ENCODE data around the gene COL4A6.

COL4A6 gene

GRCh38 chrX:108439426-108439942 lies 1.3 kb upstream of the COL4A6 start, which contains the start of gene COL4A5:
TSS of gene COL4A5 (plus strand) at chrX:108439838. CDS start at chrX:108440126, 288 bp downstream.
- DNase-seq, result no peak
- TF ChIP-seq CTCF (IDR thresholded peaks at IDR 0.05; ENCODE audit: low read depth, low read length), result no peak
- Histone ChIP-seq H3K36me3 (no peaks in the 10 kb centered on the region), H3K9me3 (no peaks in the 10 kb centered on the region), H3K4me1 (no peaks in the 10 kb centered on the region), H3K27me3 (no peaks in the 10 kb centered on the region; the same call in 1 of the 2 replicates), H3K4me3 (ENCODE audit: low read depth, low read length) (peak within 1 kb of the TSS; percentile 24)

GRCh38 chrX:108437349-108438109 lies 693 bp downstream of the COL4A6 start:
- no peaks in the 10 kb centered on the region for H3K4me1 ChIP-seq
- no peaks in the 10 kb centered on the region; the same call in 1 of the 2 replicates for H3K27me3 ChIP-seq
- TF ChIP-seq CTCF (IDR thresholded peaks at IDR 0.05; ENCODE audit: low read depth, low read length), result no peak
- H3K4me3 ChIP-seq (ENCODE audit: low read depth, low read length), result no peak overlapping the region
- no peaks in the 10 kb centered on the region for H3K9me3 ChIP-seq
- DNase-seq, result no peak
- no peaks in the 10 kb centered on the region for H3K36me3 ChIP-seq

- Histone ChIP-seq H3K36me3 (no peaks in the 10 kb centered on the region), H3K9me3 (no peaks in the 10 kb centered on the region), H3K27me3 (no peaks in the 10 kb centered on the region; the same call in 1 of the 2 replicates), H3K4me3 (ENCODE audit: low read depth, low read length) (no peak overlapping the region), H3K4me1 (no peaks in the 10 kb centered on the region)
- no peak for DNase-seq
- no peak for TF ChIP-seq CTCF (IDR thresholded peaks at IDR 0.05; ENCODE audit: low read depth, low read length)
These were observed 3.0 kb downstream of the COL4A6 start for GRCh38 chrX:108435261-108435660.

GRCh38 chrX:108426262-108426661 lies 12.0 kb downstream of the COL4A6 start:
- H3K27me3 ChIP-seq, result no peaks in the 10 kb centered on the region

GRCh38 chrX:108420481-108420880 lies 17.7 kb downstream of the COL4A6 start:
- no peaks in the 10 kb centered on the region for H3K4me1 ChIP-seq
- no peaks in the 10 kb centered on the region for H3K27me3 ChIP-seq
- H3K36me3 ChIP-seq, result no peaks in the 10 kb centered on the region
- no peak overlapping the region for H3K4me3 ChIP-seq (ENCODE audit: low read depth, low read length)
- TF ChIP-seq CTCF (IDR thresholded peaks at IDR 0.05; ENCODE audit: low read depth, low read length), result no peak
- no peaks in the 10 kb centered on the region for H3K9me3 ChIP-seq
- DNase-seq, result no peak

More at GRCh38 chrX:108426262-108426661, 12.0 kb downstream of the COL4A6 start:
- TF ChIP-seq CTCF (IDR thresholded peaks at IDR 0.05; ENCODE audit: low read depth, low read length), result no peak
- Histone ChIP-seq H3K4me1 (no peaks in the 10 kb centered on the region), H3K9me3 (no peaks in the 10 kb centered on the region), H3K4me3 (ENCODE audit: low read depth, low read length) (no peak overlapping the region), H3K36me3 (no peaks in the 10 kb centered on the region)
- no peak for DNase-seq

GRCh38 chrX:108419401-108419800 lies 18.8 kb downstream of the COL4A6 start:
- no peak for DNase-seq
- no peak overlapping the region for H3K4me3 ChIP-seq (ENCODE audit: low read depth, low read length)
- no peaks in the 10 kb centered on the region for H3K27me3 ChIP-seq
- no peak for TF ChIP-seq CTCF (IDR thresholded peaks at IDR 0.05; ENCODE audit: low read depth, low read length)
- no peaks in the 10 kb centered on the region for H3K4me1 ChIP-seq
- H3K9me3 ChIP-seq, result no peaks in the 10 kb centered on the region
- H3K36me3 ChIP-seq, result no peaks in the 10 kb centered on the region

All from BE2C (cell line).